Measurements from ENCODE around the gene ACTMAP.

- TF ChIP-seq CTCF (IDR thresholded peaks at IDR 0.05 in 2 of 3, conservative IDR thresholded peaks at IDR 0.05 in 1 of 3; ENCODE audit: borderline replicate concordance in 1 of 3, insufficient read depth in 1 of 3, low read depth in 2 of 3, low read length in 2 of 3) = no peak
- no peak for TF ChIP-seq YY1 (IDR thresholded peaks at IDR 0.05; ENCODE audit: extremely low read depth, insufficient replicate concordance, low read depth, low read length)
- no peak for TF ChIP-seq EZH2 (IDR thresholded peaks at IDR 0.05)
- TF ChIP-seq POLR2A (IDR thresholded peaks at IDR 0.05; ENCODE audit: borderline replicate concordance, extremely low read depth, insufficient read depth, insufficient read length) = no peak
These were observed 45.0 kb downstream of the ACTMAP start for GRCh38 chr19:40705362-40705651.
